Right hindlimb (tissue), 1 donor: ENCODE data around the gene KCNMA1.

ENCODE experiments used
- DNase-seq: peaks from one replicate; pipeline ENCODE4 v3.0.0-alpha.2; 2018

KCNMA1 gene

DNA sequence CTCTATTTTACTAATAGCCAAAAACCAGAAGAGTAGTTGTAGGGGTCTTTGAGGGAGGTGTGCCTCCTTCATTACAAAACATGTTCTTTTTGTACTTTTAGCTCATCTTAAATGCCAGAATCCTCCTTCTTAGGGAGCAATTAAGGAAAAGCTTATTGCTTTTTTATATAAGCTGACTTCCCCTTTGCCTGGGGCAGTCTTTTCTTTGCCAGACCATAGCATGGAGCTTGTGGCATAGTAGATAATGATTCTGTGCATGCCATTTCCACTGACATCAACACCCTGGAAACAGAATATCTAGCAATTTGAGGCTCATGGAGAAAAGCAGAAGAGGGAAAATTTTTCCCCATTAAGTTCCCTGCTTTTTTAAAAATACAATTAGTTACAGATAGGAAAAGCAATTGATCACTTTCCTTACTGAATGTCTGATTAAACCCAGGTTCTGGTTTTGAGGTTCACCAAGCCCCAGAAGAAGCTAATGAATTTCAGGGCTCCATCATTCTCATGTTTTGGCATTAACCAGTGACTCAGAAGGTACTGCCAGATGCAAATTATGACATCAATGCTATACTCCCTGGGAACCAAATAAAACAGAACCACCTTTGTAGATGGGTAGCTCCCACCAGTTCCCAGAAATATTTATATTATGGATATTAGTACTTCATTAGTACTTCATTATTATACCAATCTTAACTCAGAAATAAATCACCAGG, 410.6 kb downstream of the KCNMA1 start:
- DNase-seq, result no peak

DNA sequence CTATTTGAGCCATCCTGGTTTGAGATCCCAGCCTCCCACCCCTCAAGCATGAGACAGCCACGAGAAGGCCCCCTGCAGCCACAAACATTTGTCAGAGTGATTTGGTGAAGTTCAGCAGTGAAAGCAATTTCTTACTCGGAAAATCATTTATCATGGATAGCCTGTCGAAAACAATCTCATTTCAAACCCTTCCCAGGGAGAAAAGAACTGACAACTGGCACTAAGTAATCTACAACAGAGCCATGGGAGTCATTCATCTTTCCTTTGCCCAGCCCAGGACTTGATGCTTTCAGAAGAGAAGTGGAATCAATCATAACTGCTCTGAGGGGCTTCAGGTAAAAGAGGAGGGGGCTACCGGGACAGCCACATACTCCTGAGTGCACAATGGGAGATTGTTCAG, 411.2 kb downstream of the KCNMA1 start:
- no peak for DNase-seq

DNA sequence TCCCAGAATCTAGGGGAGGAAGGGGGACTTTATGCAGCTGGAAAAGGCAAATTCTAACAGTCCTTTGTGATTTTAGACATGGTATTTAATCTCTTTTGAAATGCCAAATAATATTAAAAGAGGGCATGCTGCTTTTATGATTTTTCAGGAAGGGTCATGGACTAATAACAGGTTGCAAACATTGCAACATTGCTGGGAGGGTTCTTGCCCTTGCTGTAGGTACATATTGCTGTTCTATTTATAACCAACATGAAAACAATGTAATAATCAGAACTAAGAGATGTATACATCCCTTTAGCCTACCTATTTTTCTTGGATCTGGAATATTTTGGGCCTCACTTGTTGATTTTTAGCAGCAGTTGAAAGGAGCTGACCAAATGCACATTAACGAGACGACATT, 411.6 kb downstream of the KCNMA1 start:
- no peak for DNase-seq

- DNase-seq, result no peak
Observed at GRCh38 chr10:77223526-77224460, 413.8 kb downstream of the KCNMA1 start.

DNA sequence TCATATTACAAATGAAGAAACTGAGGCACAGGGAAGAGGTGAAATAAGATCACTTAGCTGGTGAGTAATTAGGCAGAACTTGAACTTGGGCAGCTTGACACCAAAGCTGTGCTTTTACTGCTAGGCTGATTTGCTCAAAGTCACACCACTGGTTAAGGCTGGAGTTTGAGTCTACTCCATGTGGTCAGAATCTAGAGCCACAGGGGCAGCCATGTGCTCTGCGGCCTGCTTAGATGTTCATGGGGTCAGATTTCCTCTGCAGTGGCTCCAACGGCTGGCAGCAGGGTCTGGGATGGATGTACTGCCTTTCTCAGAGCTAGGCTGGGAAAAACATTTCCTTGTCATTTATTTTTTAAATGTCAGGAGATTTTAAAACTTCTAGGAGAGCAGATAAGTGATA, 417.5 kb downstream of the KCNMA1 start:
- no peak for DNase-seq

GRCh38 chr10:77219046-77219445, 418.6 kb downstream of the KCNMA1 start:
- no peak for DNase-seq

- DNase-seq, result no peak
Observed at GRCh38 chr10:77214799-77215198, 422.8 kb downstream of the KCNMA1 start.

DNA sequence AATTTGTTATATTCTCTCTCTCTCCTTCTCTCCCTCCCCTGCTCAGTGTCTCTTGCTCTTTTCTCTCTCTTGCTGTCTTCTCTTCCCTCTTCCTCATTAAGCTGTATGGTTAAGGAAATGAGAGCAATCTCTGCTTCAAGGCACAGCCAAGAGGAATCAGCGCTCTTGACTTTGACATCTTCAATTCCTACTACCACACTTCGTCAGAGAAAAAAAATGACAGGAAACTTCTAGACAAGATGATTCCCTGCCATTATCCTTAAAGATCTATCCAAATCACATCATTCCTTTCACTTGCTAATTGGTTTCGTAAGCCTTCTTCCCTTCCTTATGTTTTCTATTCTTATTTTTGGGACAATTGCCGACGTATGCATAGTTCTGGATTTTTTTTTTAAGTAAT, 425.0 kb downstream of the KCNMA1 start:
- DNase-seq, result no peak

- DNase-seq, result no peak
Observed at GRCh38 chr10:77210645-77211044, 427.0 kb downstream of the KCNMA1 start.

GRCh38 chr10:77208684-77209256, 428.8 kb downstream of the KCNMA1 start:
- no peak for DNase-seq

DNA sequence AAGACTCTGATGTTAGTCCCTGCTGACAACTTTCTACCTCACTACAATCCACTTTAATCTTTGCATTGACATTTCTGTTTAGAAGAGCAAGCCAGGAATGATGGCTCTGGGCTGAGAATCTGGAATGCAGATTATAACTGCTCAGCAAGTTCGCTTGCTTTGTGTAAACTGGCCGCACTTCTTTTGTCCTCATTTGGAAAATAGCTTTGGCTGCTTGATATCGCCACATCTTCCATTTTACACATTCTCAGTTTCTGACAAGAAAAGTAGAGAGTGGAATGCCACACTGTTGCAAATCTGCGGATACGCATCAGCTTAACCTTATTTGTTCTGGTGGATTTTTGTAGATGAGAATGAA, 429.8 kb downstream of the KCNMA1 start:
- DNase-seq, result no peak

GRCh38 chr10:77207182-77207827, 430.3 kb downstream of the KCNMA1 start:
- DNase-seq, result no peak

DNA sequence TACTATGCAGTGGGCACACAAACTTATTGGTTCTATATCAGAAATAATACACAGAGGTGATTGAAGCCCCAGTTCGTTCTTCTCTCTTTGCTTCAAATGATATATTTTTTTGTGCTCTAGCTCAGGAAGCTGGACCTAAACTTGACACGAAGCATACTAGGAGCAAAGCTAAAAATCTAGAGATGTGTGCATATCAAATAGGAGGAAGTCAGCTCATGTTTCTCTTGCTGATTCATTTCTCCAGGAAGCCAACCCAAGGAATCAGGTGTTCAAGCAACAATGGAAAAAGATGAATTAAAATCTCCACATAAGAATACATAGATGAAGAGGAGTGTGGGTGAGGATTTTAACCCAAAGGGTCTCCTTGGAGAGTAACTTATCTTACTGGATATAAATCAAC, 432.5 kb downstream of the KCNMA1 start:
- DNase-seq, result no peak

GRCh38 chr10:77204171-77204570, 433.4 kb downstream of the KCNMA1 start:
- no peak for DNase-seq

GRCh38 chr10:77202857-77203256, 434.8 kb downstream of the KCNMA1 start:
- no peak for DNase-seq

GRCh38 chr10:77201135-77202106, 436.2 kb downstream of the KCNMA1 start:
- no peak for DNase-seq

GRCh38 chr10:77197544-77197943, 440.1 kb downstream of the KCNMA1 start:
- DNase-seq, result no peak

DNA sequence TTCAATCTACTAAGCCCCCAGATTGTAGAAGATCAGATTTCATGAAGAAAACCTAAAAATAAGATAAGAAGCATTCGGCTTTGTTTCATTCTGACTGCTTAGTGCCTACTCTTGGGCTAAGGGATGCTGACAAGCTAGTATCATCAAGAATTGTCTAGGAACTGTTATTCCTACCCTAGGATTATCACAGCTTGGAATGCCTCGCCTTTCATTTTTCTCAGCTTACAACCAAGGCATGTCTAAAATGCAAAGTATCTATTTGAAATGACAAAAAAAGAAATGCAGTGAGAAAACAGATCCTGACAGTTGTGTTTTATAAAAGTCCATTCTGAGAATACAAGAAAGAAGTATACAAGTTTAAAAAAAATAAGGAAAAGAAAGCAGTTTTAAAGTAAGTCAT, 441.0 kb downstream of the KCNMA1 start:
- no peak for DNase-seq

DNA sequence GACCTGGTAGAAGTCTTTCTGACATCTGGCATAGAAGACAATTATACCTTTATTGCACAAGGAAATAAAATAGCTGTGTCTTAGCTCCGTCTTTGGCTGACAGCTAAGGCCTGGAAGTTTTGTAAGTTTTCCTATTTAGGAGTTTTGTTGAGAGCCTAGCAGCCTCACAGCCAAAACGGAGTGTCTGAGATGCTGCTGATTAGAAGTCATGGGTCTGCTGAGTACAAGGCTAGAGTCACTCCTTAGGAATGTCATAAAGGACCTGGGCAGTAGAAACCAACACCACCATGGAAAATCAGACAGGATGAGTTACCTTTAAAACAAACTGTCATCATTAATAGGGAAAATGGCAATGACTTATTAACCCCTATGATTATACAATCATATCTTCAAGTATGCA, 442.5 kb downstream of the KCNMA1 start:
- DNase-seq, result no peak

DNA sequence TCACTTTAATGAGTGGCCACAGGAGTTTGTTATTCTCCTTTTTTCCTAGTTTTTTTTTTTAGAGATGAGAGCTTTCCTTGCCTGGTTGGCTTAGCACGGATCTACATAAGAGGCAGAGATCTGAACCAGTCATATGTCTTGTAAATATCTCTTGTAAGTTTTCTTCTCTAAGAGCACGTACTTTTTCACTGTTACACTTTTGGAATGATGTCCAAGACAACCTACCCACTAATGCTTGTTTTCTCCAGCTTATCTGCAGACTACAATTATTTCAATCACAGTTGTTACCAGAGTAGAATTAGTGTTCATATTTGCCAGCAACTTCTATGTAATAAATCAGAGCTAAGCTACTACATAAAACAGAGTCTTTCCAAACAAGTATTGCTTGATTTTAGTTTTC, 444.6 kb downstream of the KCNMA1 start:
- no peak for DNase-seq

DNA sequence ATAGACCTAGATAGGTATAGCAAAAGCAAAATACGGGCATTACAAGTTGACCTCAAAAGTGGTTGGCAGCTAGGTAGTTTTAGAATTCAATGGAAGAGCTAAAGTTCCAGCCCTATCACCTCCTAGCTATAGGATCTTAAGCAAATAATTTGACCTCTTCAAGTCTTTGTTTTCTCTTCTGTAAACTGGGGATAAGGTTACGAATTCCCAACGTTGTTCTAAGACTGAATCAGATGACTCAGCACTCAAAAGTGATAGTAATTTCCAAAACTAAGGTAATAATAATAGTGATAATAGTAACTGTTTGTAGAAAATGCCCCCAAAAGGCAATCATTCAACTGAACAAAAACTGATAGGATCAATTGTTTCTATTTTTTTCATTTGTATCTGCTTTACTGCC, 445.2 kb downstream of the KCNMA1 start:
- no peak for DNase-seq
